GM21526 (cell line): ENCODE data around the gene MANBA.
A peak's percentile ranks its signal among the peaks of the same experiment; 100 is the strongest.
"Not testable (repeated sequence)": the region's sequence is repeated elsewhere in the genome, so short reads cannot be mapped to it uniquely, and the experiment has no call there.

ENCODE experiments used
- ATAC-seq: cut with Tn5 transposase; IDR thresholded peaks from one replicate; pipeline ENCODE4 v1.9.1; 2021; ENCODE audit warnings: moderate library complexity; ENCODE audit not compliant: unreplicated experiment, low FRiP score

Gene MANBA

GRCh38 chr4:102772738-102773340 lies 12.1 kb upstream of the MANBA start:
- ATAC-seq, result no peak

- no peak for ATAC-seq
Measured at GRCh38 chr4:102764901-102765300, 4.1 kb upstream of the MANBA start.

- ATAC-seq, result no peak
Measured at GRCh38 chr4:102761906-102762305, 1.1 kb upstream of the MANBA start.

GRCh38 chr4:102761296-102761701 lies 531 bp upstream of the MANBA start:
- peak; percentile 8 for ATAC-seq

- peak; percentile 63 for ATAC-seq
Measured at GRCh38 chr4:102759831-102760644, 730 bp downstream of the MANBA start.

- ATAC-seq, result no peak
Measured at GRCh38 chr4:102758241-102759160, 2.3 kb downstream of the MANBA start.

GRCh38 chr4:102757681-102758080 lies 3.1 kb downstream of the MANBA start:
- no peak for ATAC-seq

GRCh38 chr4:102754044-102754443 lies 6.7 kb downstream of the MANBA start:
- ATAC-seq, result no peak

- no peak for ATAC-seq
Measured at GRCh38 chr4:102751941-102752340, 8.8 kb downstream of the MANBA start.

GRCh38 chr4:102743352-102743751 lies 17.4 kb downstream of the MANBA start:
- ATAC-seq, result peak; percentile 98

- ATAC-seq, result not testable (repeated sequence)
Measured at GRCh38 chr4:102738802-102739201, 22.0 kb downstream of the MANBA start.

- ATAC-seq, result no peak
Measured at GRCh38 chr4:102736636-102737549, 23.9 kb downstream of the MANBA start.

- ATAC-seq, result no peak
Measured at GRCh38 chr4:102735582-102735981, 25.2 kb downstream of the MANBA start.

- ATAC-seq, result peak; percentile 94
Measured at GRCh38 chr4:102734591-102735385, 26.0 kb downstream of the MANBA start.

- no peak for ATAC-seq
Measured at GRCh38 chr4:102734116-102734515, 26.7 kb downstream of the MANBA start.

- no peak for ATAC-seq
Measured at GRCh38 chr4:102733084-102733483, 27.7 kb downstream of the MANBA start.

GRCh38 chr4:102732678-102733077 lies 28.1 kb downstream of the MANBA start:
- no peak for ATAC-seq

GRCh38 chr4:102730968-102731533 lies 29.7 kb downstream of the MANBA start:
- ATAC-seq, result no peak

GRCh38 chr4:102729486-102729885 lies 31.3 kb downstream of the MANBA start:
- not testable (repeated sequence) for ATAC-seq
